GM19193 (cell line): ENCODE results near the gene CUZD1.

ENCODE experiments used
- POLR2A ChIP-seq: IDR thresholded peaks from 4 replicates; pipeline ENCODE4 v1.6.1; 2011; ENCODE audit not compliant: insufficient read depth, insufficient read length; ENCODE audit errors: extremely low read depth

CUZD1 gene

GRCh38 chr10:122859527-122859926 is 13.9 kb upstream of the CUZD1 start:
- no peak for TF ChIP-seq POLR2A

- TF ChIP-seq POLR2A: no peak
These were observed 11.2 kb upstream of the CUZD1 start for GRCh38 chr10:122856902-122857301.

GRCh38 chr10:122855745-122856144 is 10.1 kb upstream of the CUZD1 start:
- TF ChIP-seq POLR2A: no peak

GRCh38 chr10:122854648-122855047 is 9.0 kb upstream of the CUZD1 start:
- no peak for TF ChIP-seq POLR2A

- no peak for TF ChIP-seq POLR2A
These were observed 8.1 kb upstream of the CUZD1 start for GRCh38 chr10:122853665-122854313.

GRCh38 chr10:122852261-122852660 is 6.6 kb upstream of the CUZD1 start:
- TF ChIP-seq POLR2A: no peak

- TF ChIP-seq POLR2A: no peak
These were observed 5.3 kb upstream of the CUZD1 start for GRCh38 chr10:122850705-122851640.

GRCh38 chr10:122849900-122850605 is 4.4 kb upstream of the CUZD1 start:
- TF ChIP-seq POLR2A: no peak

- TF ChIP-seq POLR2A: no peak
These were observed 3.4 kb upstream of the CUZD1 start for GRCh38 chr10:122849090-122849489.

GRCh38 chr10:122847782-122848604 is 2.3 kb upstream of the CUZD1 start:
- no peak for TF ChIP-seq POLR2A

GRCh38 chr10:122844146-122844545 is 1.5 kb downstream of the CUZD1 start:
- no peak for TF ChIP-seq POLR2A

GRCh38 chr10:122841569-122841968 is 4.1 kb downstream of the CUZD1 start:
- no peak for TF ChIP-seq POLR2A

- TF ChIP-seq POLR2A: no peak
These were observed 6.2 kb downstream of the CUZD1 start for GRCh38 chr10:122839505-122839904.

- no peak for TF ChIP-seq POLR2A
These were observed 6.8 kb downstream of the CUZD1 start for GRCh38 chr10:122838880-122839279.

- no peak for TF ChIP-seq POLR2A
These were observed 9.7 kb downstream of the CUZD1 start for GRCh38 chr10:122835908-122836307.

- no peak for TF ChIP-seq POLR2A
These were observed 14.7 kb downstream of the CUZD1 start for GRCh38 chr10:122830965-122831353.
